GM19468 (cell line): Measurements from ENCODE around the gene SPINT3.

Source experiments
- ATAC-seq: cut with Tn5 transposase; IDR thresholded peaks from one replicate; pipeline ENCODE4 v1.9.1; 2021; ENCODE audit warnings: mild to moderate bottlenecking, moderate library complexity, moderate number of reproducible peaks; ENCODE audit not compliant: unreplicated experiment; ENCODE audit errors: extremely low read depth

SPINT3 gene

DNA sequence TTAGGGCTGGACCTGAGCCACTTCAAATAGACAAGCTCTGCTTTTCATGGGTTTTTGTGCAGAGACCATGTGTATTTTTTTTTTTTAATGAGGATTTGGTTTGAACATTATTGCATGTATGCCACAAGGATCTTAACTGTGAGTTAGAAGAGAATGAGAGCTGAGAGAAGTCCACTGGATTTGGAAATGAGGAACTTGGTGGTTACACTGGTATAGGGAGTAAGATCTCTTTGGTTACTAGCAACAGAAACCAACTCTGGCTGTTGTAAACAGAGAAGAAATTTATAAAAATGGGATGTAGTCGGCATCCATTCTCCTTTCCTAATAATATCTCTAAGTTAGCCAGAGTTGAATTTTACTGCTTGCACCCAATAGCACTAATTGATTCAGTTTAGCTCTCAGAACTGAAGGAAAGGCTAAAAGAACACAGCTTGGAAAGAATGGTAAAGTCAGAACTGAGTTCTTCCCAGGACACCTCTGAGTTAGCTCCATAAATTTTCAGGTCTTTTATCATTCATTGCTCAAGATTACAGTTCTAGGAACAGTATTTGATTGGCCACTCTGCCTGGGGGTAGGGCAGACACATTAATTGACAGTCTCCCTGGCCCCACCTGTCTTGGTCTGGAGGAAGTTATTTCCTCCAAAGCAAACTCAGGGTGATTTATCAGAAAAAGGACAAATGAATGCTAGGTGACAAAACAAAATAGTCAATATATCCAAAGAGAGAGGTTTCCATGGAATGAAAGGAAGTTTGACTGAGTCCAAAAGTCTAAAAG is 49.7 kb downstream of the SPINT3 start:
- ATAC-seq = no peak

GRCh38 chr20:45463709-45464108 is 51.7 kb downstream of the SPINT3 start:
- ATAC-seq = no peak

DNA sequence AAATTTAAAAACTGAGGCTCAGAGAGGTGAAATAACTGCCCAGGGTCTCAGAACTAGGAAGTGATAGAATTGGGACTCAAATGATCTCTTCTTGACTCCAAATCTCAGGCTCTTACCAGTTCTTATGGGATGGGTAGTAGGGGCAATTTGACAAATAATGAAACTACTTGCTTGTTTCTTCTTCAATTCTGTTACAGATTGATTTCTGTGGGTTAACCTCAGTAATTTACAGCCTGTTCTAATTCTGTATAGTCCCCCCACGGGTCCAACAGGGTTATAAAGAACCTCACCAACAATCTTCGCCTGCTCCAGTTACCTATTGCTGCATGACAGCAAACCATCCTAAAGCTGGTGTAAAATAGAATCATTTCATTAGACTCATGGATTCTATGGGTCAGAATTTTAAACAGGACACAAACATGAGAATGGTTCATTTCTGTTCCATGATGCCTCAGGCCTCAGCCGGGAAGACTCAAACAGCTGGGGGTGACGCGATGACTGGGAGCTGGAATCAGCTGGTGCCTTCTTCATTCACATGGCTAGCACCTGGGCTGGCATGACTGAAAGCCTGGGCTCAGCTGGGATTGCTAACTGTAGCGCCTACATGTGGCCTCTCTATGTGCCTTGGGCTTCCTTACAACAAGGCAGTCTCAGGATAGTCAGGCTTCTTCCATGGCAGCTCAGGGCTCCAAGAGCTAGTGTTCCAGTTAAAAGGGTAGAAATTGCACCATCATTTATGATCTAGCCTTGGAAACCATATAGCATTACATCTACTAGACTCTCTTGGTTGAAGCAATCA is 52.5 kb downstream of the SPINT3 start:
- no peak for ATAC-seq
